Measurements from ENCODE around the gene ARHGEF26. TPM values are rescaled to one million over a fixed set of nuclear protein-coding genes. Genes with fewer than 3 reads are reported as not detected.

The ARHGEF26 gene
- total and polyA plus RNA-seq, 2 experiments from 2014 or later: 9.4 to 16.9 TPM

DNA sequence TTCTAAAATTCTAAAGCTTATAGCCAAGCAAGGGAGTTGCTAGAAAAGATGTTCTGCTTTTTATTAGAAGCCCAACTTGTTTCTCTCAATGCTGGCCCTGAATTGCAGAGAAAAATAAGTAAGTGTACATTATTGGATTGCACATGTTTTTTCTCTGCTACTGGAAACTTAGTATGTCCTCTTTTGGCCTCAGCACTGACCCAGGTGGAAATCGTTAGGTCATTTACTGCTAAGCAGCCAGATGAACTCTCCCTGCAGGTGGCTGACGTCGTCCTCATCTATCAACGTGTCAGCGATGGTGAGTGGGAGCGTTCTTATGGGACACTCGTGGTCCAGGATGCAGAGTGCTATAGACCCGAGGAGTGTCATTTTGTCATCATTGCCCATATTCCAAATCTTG is 133.3 kb downstream of the ARHGEF26 start (continued):
- TF ChIP-seq, protein P1, sequence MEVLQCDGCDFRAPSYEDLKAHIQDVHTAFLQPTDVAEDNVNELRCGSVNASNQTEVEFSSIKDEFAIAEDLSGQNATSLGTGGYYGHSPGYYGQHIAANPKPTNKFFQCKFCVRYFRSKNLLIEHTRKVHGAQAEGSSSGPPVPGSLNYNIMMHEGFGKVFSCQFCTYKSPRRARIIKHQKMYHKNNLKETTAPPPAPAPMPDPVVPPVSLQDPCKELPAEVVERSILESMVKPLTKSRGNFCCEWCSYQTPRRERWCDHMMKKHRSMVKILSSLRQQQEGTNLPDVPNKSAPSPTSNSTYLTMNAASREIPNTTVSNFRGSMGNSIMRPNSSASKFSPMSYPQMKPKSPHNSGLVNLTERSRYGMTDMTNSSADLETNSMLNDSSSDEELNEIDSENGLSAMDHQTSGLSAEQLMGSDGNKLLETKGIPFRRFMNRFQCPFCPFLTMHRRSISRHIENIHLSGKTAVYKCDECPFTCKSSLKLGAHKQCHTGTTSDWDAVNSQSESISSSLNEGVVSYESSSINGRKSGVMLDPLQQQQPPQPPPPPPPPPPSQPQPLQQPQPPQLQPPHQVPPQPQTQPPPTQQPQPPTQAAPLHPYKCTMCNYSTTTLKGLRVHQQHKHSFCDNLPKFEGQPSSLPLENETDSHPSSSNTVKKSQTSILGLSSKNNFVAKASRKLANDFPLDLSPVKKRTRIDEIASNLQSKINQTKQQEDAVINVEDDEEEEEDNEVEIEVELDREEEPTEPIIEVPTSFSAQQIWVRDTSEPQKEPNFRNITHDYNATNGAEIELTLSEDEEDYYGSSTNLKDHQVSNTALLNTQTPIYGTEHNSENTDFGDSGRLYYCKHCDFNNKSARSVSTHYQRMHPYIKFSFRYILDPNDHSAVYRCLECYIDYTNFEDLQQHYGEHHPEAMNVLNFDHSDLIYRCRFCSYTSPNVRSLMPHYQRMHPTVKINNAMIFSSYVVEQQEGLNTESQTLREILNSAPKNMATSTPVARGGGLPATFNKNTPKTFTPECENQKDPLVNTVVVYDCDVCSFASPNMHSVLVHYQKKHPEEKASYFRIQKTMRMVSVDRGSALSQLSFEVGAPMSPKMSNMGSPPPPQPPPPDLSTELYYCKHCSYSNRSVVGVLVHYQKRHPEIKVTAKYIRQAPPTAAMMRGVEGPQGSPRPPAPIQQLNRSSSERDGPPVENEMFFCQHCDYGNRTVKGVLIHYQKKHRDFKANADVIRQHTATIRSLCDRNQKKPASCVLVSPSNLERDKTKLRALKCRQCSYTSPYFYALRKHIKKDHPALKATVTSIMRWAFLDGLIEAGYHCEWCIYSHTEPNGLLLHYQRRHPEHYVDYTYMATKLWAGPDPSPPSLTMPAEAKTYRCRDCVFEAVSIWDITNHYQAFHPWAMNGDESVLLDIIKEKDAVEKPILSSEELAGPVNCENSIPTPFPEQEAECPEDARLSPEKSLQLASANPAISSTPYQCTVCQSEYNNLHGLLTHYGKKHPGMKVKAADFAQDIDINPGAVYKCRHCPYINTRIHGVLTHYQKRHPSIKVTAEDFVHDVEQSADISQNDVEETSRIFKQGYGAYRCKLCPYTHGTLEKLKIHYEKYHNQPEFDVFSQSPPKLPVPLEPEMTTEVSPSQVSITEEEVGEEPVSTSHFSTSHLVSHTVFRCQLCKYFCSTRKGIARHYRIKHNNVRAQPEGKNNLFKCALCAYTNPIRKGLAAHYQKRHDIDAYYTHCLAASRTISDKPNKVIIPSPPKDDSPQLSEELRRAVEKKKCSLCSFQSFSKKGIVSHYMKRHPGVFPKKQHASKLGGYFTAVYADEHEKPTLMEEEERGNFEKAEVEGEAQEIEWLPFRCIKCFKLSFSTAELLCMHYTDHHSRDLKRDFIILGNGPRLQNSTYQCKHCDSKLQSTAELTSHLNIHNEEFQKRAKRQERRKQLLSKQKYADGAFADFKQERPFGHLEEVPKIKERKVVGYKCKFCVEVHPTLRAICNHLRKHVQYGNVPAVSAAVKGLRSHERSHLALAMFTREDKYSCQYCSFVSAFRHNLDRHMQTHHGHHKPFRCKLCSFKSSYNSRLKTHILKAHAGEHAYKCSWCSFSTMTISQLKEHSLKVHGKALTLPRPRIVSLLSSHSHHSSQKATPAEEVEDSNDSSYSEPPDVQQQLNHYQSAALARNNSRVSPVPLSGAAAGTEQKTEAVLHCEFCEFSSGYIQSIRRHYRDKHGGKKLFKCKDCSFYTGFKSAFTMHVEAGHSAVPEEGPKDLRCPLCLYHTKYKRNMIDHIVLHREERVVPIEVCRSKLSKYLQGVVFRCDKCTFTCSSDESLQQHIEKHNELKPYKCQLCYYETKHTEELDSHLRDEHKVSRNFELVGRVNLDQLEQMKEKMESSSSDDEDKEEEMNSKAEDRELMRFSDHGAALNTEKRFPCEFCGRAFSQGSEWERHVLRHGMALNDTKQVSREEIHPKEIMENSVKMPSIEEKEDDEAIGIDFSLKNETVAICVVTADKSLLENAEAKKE (CRISPR knock-in tag; IDR thresholded peaks at IDR 0.05): no peak
- TF ChIP-seq ZNF331 (CRISPR knock-in tag; IDR thresholded peaks at IDR 0.05; ENCODE audit: low read depth): no peak
- TF ChIP-seq, protein P2, sequence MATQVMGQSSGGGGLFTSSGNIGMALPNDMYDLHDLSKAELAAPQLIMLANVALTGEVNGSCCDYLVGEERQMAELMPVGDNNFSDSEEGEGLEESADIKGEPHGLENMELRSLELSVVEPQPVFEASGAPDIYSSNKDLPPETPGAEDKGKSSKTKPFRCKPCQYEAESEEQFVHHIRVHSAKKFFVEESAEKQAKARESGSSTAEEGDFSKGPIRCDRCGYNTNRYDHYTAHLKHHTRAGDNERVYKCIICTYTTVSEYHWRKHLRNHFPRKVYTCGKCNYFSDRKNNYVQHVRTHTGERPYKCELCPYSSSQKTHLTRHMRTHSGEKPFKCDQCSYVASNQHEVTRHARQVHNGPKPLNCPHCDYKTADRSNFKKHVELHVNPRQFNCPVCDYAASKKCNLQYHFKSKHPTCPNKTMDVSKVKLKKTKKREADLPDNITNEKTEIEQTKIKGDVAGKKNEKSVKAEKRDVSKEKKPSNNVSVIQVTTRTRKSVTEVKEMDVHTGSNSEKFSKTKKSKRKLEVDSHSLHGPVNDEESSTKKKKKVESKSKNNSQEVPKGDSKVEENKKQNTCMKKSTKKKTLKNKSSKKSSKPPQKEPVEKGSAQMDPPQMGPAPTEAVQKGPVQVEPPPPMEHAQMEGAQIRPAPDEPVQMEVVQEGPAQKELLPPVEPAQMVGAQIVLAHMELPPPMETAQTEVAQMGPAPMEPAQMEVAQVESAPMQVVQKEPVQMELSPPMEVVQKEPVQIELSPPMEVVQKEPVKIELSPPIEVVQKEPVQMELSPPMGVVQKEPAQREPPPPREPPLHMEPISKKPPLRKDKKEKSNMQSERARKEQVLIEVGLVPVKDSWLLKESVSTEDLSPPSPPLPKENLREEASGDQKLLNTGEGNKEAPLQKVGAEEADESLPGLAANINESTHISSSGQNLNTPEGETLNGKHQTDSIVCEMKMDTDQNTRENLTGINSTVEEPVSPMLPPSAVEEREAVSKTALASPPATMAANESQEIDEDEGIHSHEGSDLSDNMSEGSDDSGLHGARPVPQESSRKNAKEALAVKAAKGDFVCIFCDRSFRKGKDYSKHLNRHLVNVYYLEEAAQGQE (IDR thresholded peaks at IDR 0.05; ENCODE audit: unreplicated experiment): no peak

DNA sequence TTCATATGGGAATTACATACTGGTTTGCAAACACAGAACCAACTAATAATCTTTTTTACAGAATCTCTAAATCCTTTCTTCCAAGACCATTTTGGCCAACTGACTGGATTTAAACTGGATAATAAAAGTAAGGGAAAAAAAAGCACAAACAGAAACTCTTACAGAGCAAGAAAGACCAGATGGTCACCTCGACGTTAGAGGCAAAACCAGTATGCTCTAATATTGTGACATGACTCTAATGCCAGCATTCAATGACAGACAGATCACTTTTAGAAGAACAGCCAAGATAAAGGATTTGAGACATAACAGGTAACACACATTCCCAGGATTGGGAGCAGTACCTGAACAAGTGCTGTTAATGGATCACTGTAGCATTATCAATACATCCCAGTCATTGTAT is 152.2 kb downstream of the ARHGEF26 start:
- H3K36me3 ChIP-seq (ENCODE audit: insufficient read depth): peaks cover 64% of the 10 kb centered on the region
- H3K27ac ChIP-seq (ENCODE audit: low read depth): no peak overlapping the region
- Mint-ChIP-seq H3K27me3 (ENCODE audit: insufficient read depth, low read depth, poor library complexity) (peaks cover 2% of the 10 kb centered on the region), H3K27ac (no peak overlapping the region), H3K4me3 (no peak overlapping the region), H3K36me3 (ENCODE audit: low read depth) (peaks cover 80% of the 10 kb centered on the region), H3K9me3 (peaks cover 10% of the 10 kb centered on the region; the same call in 2 of the 3 replicates), H3K4me1 (no peaks in the 10 kb centered on the region)
- ATAC-seq: no peak
- H3K27me3 ChIP-seq (ENCODE audit: insufficient read depth): no peaks in the 10 kb centered on the region
- H4K20me1 ChIP-seq (replicated peaks; ENCODE audit: insufficient read depth): peaks cover 9% of the 10 kb centered on the region; the same call in 1 of the 2 replicates
- H3K79me2 ChIP-seq (replicated peaks; ENCODE audit: insufficient read depth): peaks cover 41% of the 10 kb centered on the region
- H2AFZ ChIP-seq: no peak overlapping the region
- H3K4me3 ChIP-seq: no peak overlapping the region
- no peak overlapping the region for H3K4me2 ChIP-seq
- no peaks in the 10 kb centered on the region for H3F3A ChIP-seq (replicated peaks; ENCODE audit: low read depth)
- DNase-seq (ENCODE audit: low spot score): no peak
- no peaks in the 10 kb centered on the region for H3K9me2 ChIP-seq (ENCODE audit: insufficient read depth)
- H3K4me1 ChIP-seq (ENCODE audit: insufficient read depth): no peaks in the 10 kb centered on the region
- no peak for TF ChIP-seq EZH2phosphoT487 (IDR thresholded peaks at IDR 0.05; ENCODE audit: unreplicated experiment)
- TF ChIP-seq, protein P1 (CRISPR knock-in tag; IDR thresholded peaks at IDR 0.05): no peak

All from GM23338 (cell line).